Midbrain (tissue), 1 donor: ENCODE data around the gene PPP2R1B.
A peak's percentile ranks its signal among the peaks of the same experiment; 100 is the strongest.
"Not testable (repeated sequence)": the region's sequence is repeated elsewhere in the genome, so short reads cannot be mapped to it uniquely, and the experiment has no call there.

Source experiments
- DNase-seq: peaks from one replicate; lab custom pipeline; 2025; lab: John Stamatoyannopoulos, UW

PPP2R1B gene

DNA sequence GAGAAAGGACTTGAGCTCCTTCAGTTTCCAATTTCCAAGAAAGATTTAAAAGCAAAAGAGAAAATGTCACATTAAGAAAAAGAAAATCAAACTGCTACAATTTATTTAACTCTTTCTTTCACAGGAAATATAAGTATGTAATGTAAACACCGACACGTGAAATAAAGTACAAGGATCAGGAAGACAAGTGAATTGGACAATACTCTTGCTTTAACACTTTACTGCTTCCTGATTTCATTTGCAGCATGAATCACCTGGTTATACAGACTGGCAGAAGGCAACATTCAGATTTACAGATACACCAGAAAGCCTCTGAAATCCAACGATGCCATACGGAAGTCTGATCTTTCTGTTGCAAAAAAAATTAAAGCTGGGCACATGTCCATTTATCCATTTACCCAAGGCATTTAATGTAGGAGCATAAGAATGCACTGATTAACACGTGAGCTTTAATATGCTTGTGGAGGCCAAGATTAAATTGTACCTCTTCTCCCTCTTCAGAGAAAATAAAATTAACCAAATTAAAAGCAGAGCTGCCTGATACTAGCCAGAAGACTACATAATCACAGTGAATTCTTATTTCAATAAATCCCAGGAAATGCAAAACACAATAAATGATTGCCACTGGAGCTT is 16.0 kb upstream of the PPP2R1B start:
- no peak for DNase-seq

GRCh38 chr11:111779118-111779517 is 12.9 kb upstream of the PPP2R1B start:
- DNase-seq, result no peak

DNA sequence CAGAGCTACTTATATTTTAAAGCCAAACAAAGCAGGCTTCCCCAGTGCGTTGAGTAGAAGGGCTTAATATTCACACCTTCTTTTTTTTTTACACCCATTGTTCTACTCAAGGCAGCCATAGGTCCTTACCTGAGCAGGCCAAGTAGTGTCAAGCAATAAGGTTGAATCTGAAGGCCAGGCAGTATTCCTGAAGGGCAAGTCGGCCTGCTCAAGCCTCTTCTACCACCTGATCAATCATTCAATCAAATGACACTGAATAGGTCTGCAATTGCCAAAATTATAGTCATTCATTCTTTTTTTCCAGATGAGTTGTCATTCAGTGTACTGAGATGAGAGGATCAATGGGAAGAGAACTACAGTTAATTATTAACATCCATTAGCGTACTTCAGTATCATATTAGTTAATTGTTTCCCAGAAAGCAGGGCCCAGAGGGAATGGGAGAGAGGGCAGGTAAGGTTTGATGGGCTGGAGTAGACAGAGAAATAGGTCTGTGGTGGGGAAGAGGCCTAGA is 11.9 kb upstream of the PPP2R1B start:
- DNase-seq, result no peak

- peak; percentile 85 for DNase-seq
Measured at GRCh38 chr11:111777094-111778046, 11.2 kb upstream of the PPP2R1B start.

GRCh38 chr11:111776398-111777093 is 10.4 kb upstream of the PPP2R1B start:
- no peak for DNase-seq

- no peak for DNase-seq
Measured at GRCh38 chr11:111774955-111775710, 8.9 kb upstream of the PPP2R1B start.

DNA sequence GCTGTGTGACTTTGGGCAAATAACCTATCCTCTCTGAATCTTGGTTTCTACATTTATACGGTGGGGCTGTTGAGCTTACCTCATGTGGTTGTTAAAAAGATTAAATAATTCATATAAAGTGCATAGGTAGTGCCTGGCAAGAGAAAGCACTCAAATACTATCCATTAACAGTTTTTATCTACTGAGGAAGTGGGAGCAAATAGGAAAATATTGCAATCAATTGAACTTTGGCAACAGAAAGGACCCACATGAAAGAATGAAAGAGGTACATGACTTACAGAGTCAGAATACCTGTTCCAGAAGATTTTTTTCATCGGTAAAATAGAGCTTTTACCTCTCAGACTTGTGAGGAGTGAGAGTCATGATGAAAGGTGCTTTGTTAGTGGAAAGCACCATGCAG is 6.3 kb upstream of the PPP2R1B start:
- DNase-seq, result no peak

DNA sequence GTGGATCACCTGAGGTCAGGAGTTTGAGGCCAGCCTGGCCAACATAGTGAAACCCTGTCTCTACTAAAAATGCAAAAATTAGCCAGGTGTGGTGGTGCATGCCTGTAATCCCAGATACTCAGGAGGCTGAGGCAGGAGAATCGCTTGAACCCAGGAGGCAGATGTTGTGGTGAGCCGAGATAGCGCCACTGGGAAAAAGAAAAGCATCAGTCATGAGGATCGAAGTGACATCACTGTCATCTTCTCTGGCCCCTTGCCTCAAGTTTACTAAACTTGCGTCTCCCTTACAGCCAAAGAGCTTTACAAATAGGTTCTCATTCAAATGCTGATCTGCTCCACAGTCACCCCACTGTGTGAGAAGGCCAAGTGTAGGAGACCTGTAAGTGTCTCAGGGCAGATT is 5.0 kb upstream of the PPP2R1B start:
- not testable (repeated sequence) for DNase-seq

DNA sequence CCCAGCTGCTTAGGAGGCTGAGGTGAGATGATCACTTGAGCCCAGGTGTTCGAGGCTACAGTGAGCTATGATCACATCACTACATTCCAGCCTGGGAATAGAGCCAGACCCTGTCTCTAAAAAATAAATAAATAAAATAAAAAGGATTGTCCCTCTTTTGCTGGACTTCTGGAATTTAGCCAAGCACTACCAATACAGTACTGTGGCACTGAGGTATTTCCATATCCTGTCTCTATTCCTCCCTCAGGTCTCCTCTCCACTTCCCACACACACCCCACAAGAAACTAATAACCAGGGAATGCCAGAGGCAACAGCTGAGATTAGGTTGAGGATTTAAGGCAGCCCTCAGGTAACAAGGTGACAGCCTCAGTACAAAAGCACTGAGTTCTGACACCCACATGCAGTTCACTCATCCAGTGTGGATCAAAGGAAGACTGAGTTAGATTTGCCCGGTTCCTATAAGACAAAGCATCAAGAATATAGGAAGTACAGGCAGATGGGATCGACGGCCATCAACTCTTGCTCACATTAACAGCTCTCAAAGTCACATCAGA is 4.5 kb upstream of the PPP2R1B start:
- DNase-seq, result no peak

DNA sequence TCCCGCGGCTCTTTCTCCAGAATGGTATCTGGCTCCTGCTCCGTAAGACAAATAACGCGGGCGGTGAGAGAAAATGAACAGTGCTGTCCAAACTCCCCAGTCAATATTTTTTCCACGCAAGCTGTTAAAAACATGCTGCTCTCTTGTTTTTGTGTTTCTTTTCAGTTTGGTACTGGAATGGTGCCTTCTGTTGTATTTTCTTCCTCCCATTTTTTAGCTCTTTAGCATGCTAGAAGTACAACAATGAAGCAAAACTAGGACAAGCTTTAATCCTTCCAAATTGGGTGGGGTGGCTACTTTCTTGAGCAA is 599 bp upstream of the PPP2R1B start:
- DNase-seq, result peak; percentile 71

DNA sequence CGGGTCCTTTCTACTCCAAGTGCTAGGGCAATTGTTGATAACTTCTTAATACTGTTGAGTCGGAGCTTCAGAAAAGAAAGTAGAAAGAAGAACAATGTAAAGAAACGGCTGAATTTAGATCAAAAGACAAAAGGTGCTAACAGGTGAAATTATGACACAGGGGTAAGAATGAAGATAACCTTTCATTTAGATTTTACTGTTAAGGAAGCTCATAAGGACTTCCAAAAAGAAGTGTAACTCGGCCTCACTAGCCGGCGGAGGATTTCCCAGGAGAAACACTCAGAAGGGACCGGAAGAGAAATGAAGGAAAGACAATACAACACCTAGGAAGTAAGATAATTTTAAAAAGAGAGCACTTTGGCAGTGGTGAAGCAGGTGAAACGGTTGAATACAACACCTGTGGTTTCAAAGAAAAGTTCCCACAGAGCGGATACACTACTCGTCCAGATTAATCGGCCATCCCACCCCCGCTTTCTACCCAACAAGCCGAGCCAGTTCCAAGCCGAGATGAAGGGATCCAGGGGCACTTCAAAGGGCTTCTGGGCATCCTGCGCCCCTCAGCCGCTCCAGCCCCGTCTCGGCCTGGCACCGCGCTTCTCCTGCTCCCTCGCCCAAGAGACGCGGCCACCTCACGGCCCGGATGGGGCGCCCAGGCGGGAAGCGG is 737 bp downstream of the PPP2R1B start:
- DNase-seq, result no peak

DNA sequence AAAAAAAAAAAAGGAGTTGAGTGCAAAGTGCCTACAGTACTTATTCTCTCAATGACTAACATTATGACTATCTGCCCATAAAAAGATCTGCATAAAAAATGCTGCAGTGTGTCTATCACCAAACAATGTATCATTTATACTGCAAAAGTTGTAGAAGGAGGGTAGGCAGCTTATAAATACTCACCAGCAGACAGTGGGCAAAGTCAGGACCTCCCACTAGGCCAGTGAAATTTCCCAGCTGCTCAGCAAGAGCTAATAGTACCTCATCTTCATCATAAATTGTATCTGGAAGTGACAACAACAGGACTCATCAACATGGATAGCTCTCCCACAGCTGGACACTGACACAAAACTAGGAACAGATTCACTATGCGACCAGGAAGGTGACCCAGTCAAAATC is 1.6 kb downstream of the PPP2R1B start:
- DNase-seq, result no peak

- DNase-seq, result peak; percentile 30
Measured at GRCh38 chr11:111762981-111763643, 3.1 kb downstream of the PPP2R1B start.

- no peak for DNase-seq
Measured at GRCh38 chr11:111762526-111762925, 3.7 kb downstream of the PPP2R1B start.

DNA sequence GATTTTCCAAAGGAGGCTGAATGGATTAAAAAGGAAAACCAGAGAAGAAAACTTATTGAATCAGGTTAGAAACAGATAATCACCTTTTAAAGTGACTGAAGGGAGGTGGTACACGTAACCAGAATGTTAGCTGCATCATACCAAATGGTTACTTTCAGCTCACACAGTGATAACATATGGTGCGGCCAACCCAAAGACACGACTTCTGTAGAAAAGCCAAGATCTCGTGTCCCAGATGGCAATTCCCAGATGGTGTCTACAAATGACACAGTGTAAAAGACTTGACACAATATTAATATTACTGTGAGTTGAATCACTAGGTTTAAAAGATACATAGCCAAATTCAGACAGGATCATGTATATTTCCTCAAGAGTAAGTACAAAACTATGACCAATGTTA is 5.2 kb downstream of the PPP2R1B start:
- no peak for DNase-seq

- DNase-seq, result no peak
Measured at GRCh38 chr11:111759778-111760407, 6.3 kb downstream of the PPP2R1B start.

DNA sequence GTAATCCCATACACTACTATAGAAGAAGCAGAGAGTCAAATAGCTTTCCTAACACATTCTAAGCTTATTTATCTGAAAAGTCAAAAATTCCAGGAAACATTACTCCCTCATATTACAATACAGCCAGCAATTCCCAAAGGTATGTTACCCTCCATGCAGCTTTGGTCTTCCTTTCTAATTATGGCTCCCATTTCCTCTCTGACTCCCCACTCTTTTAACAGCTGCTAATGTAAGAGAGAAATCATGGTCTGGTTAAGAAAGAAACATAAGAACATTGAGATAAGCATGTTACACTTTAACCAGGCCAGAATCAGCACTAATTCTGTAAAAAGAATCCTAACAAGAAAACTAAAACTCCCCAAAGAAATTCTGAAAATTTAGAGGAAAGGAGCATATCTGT is 6.8 kb downstream of the PPP2R1B start:
- no peak for DNase-seq

GRCh38 chr11:111756097-111756496 is 10.1 kb downstream of the PPP2R1B start:
- DNase-seq, result no peak

DNA sequence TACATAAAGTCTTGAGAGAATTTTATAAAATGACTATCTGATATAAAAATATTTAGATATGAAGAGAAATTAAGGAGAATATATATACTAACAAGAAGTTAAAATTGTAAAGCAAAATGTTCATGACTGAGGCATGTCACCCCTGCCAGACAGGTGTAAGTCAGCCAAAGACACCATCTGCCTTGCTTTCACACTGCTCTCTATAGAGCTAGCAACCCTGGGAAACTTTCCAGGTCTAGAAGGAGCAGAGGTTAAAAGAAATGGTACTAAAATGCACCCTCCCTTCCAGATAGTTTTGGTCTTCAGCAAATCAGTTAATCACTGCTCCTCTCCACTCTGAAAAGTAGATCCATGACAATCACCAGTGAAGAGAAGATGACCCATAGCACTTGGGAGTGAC is 16.5 kb downstream of the PPP2R1B start:
- DNase-seq, result no peak
